Peyer's patch (tissue), 4 donors: ENCODE measurements around the gene HCRT.

ENCODE experiments used
- POLR2A ChIP-seq, 2 donors: fragments of 450-650 bp; IDR thresholded peaks; one replicate each; pipeline ENCODE4 v1.5.1; 2017; ENCODE audit warnings: antibody characterized with exemption in 2 of 2, mild to moderate bottlenecking in 2 of 2, moderate library complexity in 2 of 2
- TF ChIP-seq, protein P1 (sequence below), 6 experiments: fragments of 450-650 bp in 4 of 6; fragments of 200-600 bp in 2 of 6; sonication (generic) in 1 of 6; IDR thresholded peaks; one replicate each; pipeline ENCODE4 v1.5.1; 2017 to 2019; ENCODE audit warnings: antibody characterized with exemption in 6 of 6, mild to moderate bottlenecking in 3 of 6, moderate library complexity in 1 of 6

DNA sequence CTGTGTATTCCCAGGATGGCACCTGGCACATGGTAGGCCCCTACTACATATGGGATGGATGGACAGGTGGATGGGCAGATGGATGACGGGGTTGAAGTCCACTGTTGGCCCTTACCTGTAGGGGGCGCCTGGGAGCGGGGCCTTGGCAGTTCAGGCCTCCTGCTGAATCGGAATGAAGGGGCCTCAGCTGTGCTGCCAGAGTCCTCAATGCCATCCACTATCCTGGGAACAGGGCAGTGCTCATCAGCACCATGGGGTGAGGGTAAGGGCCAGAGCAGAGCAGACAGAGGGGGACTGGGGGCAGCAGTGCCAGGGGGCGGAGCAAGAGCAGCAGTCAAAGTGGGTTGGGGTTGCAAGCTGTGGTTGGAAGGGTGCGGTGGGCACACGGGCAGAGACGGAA, 22.1 kb downstream of the HCRT start:
- TF ChIP-seq, protein P1, sequence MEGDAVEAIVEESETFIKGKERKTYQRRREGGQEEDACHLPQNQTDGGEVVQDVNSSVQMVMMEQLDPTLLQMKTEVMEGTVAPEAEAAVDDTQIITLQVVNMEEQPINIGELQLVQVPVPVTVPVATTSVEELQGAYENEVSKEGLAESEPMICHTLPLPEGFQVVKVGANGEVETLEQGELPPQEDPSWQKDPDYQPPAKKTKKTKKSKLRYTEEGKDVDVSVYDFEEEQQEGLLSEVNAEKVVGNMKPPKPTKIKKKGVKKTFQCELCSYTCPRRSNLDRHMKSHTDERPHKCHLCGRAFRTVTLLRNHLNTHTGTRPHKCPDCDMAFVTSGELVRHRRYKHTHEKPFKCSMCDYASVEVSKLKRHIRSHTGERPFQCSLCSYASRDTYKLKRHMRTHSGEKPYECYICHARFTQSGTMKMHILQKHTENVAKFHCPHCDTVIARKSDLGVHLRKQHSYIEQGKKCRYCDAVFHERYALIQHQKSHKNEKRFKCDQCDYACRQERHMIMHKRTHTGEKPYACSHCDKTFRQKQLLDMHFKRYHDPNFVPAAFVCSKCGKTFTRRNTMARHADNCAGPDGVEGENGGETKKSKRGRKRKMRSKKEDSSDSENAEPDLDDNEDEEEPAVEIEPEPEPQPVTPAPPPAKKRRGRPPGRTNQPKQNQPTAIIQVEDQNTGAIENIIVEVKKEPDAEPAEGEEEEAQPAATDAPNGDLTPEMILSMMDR (IDR thresholded peaks at IDR 0.05) = peak in 3 of 6 experiments; percentile 21 to 33 (median 26)
- TF ChIP-seq POLR2A (IDR thresholded peaks at IDR 0.05) = no peak
